Stimulated activated CD8-positive, alpha-beta memory T cell treated with anti-CD3 and anti-CD28 coated beads, Interleukin-15, amount 100 ng/mL, for 4 hours (primary cell): Measurements from ENCODE around the gene GUSB.
"Not testable (repeated sequence)": the region's sequence is repeated elsewhere in the genome, so short reads cannot be mapped to it uniquely, and the experiment has no call there.

Experiments used
- DNase-seq, 2 donors: peaks; one replicate each; pipeline ENCODE4 v3.0.0-alpha.2; 2020; ENCODE audit warnings: low read depth in 2 of 2

Gene GUSB

DNA sequence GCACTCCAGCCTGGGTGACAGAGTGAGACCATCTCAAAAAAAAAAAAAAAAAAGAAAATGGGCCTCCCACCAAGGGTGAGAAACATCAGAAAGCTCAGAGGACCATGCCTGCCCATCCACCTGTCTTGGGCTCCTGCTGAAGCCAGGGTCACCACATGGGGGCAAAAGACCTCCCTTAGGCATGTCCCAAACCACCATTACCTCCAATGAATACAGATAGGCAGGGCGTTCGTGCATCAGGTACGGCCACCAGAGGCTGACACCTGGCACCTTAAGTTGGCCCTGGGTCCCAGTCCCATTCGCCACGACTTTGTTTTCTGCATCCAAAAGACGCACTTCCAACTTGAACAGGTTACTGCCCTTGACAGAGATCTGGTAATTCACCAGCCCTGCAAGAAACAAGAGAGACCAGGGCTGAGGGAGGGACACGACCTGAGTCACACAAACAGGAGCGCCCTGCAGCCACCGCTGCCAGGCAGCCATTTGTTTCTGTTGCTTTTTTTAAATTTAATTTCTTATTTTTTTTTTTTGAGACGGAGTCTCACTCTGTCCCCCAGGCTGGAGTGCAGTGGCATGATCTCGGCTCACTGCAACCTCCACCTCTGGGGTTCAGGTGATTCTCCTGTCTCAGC lies 6.1 kb downstream of the GUSB start:
- no peak for DNase-seq

DNA sequence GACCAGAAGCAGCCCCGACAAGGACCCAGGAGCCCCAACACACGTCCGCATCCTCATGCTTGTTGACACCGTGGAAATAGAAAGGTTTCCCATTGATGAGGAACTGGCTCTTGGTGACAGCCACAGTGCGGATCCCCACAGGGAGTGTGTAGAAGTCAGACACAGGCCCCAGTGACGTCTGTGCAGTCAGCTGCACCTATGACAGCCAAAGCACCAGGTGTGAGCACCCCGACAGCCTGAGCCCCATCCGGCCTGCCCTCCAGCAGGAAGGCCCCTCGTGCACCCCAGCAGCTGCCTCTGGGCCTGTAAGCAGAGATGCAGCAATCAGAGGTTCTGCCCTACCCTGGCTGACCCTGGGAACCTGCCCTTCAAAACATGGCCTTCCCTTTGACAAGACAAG lies 7.1 kb downstream of the GUSB start:
- DNase-seq, result no peak

DNA sequence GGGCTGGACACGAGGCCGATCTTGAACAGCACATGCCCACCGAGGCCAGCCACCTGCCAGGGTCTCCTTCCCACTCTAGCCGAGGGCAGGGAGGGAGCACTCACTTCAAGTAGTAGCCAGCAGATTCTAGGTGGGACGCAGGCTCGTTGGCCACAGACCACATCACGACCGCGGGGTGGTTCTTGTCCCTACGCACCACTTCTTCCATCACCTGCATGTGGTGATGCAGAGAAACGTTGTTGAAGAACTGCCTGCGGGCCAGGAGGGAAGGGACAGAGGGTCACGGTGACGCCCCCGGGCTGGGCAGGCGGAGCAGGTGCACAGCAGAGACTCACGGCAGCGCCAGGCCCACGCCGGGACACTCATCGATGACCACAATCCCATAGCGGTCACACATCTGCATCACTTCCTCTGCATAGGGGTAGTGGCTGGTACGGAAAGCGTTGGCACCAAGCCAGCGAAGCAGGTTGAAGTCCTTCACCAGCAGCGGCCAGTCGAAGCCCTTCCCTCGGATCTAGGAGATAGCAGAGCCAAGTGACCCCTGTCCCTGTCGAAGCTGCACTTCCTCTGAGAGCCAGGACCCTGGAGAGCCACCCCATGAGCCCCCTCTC lies 7.7 kb downstream of the GUSB start:
- no peak for DNase-seq

DNA sequence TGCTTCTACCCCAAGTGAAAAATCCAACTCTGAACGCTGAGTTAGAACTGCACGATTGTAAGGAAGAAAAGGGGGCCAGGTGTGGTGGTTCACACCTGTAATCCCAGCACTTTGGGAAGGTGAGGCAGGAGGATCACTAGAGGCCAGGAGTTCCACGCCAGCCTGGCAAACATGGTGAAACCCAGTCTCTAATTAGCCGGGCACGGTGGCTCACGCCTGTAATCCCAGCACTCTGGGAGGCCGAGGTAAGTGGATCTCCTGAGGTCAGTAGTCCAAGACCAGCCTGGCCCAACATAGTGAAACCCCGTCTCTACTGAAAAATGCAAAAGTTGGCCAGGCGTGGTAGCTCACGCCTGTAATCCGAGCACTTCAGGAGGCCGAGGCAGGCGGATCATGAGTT lies 9.0 kb downstream of the GUSB start:
- DNase-seq, result no peak

GRCh38 chr7:65971021-65971420 lies 11.0 kb downstream of the GUSB start:
- DNase-seq, result no peak

GRCh38 chr7:65968256-65969185 lies 13.5 kb downstream of the GUSB start:
- DNase-seq, result no peak

DNA sequence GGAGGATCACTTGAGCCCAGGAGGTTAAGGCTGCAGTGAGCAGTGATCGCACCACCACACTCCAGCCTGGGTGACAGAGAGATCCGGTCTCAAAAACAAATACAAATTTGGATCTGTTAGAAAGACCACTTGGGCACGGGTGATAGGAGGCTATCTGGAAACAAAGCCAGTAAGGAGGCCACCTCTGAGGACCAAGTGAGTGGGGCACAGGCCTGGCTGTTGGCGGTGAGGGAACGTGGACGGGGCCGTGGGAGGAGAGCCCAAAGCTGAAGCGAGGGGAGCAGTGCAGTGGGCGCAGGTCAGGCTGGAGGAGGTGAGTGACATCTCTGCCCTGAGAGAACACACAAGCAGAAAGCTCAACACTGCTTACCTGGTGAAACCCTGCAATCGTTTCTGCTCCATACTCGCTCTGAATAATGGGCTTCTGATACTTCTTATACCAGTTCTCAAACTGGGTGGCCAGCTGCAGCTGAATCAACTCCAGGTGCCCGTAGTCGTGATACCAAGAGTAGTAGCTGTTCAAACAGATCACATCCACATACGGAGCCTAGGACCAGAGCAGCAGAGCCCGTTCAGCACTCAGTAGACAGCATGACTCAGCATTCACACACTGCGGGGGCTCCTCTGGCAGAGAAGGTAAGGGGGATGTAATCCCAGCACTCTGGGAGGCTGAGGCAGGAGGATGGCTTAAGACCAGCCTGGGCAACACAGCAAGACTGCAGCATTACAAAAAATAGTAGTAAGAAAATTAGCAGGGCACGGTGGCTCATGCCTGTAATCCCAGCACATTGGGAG lies 14.5 kb downstream of the GUSB start:
- no peak for DNase-seq

GRCh38 chr7:65966146-65966545 lies 15.9 kb downstream of the GUSB start:
- DNase-seq, result no peak

DNA sequence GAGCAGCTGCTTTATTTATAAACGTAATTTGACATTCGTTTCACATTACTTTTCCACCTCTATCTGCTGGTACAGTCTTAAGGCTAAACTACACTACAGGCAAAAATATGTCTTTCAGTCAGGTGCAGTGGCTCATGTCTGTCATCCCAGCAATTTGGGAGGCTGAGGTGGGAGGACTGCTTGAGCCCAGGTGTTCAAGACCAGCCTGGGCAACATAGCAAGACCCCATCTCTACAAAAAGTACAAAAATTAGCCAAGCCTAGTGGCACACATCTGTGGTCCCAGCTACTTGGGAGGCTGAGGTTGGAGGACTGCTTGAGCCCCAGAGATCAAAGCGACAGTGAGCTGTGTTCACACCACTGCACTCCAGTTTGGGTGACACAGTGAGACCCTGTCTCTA lies 17.3 kb downstream of the GUSB start:
- not testable (repeated sequence) for DNase-seq

- no peak for DNase-seq
Observed at GRCh38 chr7:65962033-65962432, 20.0 kb downstream of the GUSB start.

DNA sequence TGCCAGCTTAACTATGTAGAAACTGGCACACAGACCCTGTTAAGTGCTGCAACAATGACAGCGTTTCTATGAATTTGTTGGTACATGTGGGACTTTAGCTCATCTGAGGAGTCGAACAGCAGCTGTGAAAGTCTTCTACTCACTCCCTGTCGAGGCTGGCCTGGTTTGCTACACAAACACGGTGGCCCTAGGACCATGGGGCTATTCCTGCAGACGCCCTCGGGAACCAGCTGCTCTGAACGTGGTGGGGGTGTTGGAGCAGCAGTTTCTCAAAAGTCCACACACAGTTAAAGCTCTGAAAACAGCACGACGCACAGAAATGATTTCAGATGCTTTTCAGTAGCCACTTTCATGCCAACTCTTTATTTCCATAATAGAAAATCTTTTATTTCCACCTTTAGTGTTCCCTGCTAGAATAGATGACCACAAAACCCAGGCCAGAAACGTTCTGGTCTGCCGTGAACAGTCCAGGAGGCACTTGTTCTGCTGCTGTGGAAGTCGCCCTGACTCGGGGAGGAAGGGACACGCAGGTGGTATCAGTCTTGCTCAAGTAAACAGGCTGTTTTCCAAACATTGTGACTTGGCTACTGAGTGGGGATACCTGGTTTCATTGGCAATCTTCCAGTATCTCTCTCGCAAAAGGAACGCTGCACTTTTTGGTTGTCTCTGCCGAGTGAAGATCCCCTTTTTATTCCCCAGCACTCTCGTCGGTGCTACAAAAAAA lies 21.5 kb downstream of the GUSB start:
- DNase-seq, result no peak

DNA sequence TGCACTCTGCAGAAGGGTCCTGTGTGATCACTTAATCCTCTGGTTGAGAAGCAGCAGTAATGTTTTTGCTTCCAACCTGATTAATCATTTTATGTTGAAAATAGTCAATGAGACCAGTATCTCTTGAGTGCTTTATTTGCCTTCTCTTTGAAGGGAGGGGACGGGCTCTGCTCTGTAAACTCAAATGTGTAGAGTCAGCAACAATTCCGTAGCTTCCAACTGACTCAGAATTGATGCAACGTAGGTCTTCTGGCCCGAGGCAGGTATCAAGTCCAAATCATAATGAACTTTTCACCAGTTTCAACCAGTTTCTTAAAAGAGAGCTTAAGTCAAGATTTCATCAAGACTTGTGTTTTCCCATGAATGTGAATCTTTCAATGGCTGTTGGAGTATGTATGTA lies 26.3 kb downstream of the GUSB start:
- no peak for DNase-seq

DNA sequence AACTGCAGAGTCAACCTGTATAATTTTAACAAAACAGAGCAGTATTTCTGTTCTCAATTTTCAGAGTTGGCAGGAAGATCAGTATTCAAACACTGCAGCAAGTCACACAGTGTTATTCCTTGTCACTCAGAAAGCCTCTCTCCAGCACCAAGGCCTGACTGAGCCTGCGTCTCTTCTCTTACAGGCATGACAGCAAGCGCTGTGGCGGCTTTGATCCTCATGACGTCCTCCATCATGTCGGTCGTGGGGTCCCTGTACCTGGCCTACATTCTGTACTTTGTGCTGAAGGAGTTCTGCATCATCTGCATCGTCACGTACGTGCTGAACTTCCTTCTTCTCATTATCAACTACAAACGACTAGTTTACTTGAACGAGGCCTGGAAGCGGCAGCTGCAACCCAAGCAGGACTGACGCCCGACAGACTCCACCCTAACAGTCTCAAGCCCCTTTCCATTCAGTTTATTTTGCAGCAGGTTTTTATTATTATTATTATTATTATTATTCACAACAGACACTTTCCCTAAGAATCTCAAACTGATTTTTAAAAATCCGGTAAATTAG lies 28.0 kb downstream of the GUSB start:
- no peak for DNase-seq

GRCh38 chr7:65953001-65953720 lies 28.9 kb downstream of the GUSB start:
- DNase-seq, result no peak

DNA sequence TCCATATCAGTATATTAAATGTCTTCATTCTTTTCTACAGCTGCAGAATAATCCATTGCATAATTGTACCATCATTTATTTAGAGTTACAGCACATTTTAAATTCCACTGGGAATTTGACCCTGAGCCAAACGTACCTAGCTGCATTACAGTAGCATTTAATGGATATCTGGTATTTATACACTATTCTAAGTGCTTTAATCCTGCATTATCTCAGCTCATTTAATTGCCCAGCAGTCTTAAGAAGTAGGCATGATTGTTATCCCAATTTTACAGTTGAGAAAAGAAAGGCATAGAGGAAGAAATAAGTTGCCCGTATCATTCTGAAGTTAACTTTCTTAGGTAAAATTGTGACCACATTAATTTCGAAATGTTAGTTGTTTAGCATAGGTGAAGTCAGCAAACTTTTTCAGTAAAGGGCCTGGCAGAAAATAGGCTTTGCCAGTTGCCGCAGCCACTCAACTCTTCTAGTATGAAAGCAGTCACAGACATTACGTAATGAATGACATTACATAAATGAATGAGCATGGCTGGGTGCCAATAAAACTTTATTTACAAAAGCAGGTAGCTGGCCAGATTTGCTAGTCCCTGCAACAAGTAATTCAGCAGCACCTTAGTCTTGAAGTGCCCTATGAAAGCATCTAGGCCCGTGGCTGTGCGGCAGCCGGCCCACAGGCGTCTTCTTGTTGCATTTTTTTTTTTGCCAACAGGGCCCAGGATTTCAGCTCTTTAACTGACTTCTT lies 30.0 kb downstream of the GUSB start:
- DNase-seq, result no peak

DNA sequence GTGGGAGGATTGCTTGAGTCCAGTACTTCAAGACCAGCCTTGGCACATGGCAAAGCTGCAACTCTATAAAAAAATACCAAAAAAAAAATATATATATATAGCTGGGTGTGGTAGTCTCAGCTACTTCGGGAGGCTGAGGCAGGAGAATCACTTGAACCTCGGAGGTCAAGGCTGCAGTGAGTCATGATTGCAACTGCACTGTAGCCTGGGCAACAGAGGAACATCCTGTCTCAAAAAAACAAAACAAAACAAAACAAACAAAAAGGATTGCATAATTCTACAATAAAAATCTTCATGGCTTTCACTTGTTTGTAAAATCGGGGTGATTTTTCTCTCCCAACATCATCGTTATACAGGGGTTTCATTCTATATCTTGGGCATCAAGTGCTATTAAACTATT lies 35.1 kb downstream of the GUSB start:
- DNase-seq, result no peak

GRCh38 chr7:65945787-65946186 lies 36.2 kb downstream of the GUSB start:
- not testable (repeated sequence) for DNase-seq

GRCh38 chr7:65938336-65938895 lies 43.6 kb downstream of the GUSB start:
- DNase-seq, result no peak

- no peak for DNase-seq
Observed at GRCh38 chr7:65937296-65937695, 44.7 kb downstream of the GUSB start.
